SK-N-MC (cell line): ENCODE data around the gene EFS.

Experiments
- EZH2 ChIP-seq: fragments of 200-600 bp; sonication (generic); IDR thresholded peaks from one replicate; pipeline ENCODE4 v1.6.1; 2017; ENCODE audit warnings: antibody characterized with exemption
- FOXP2 ChIP-seq: optimal IDR thresholded peaks from 2 replicates; pipeline ENCODE3; 2011; ENCODE audit warnings: mild to moderate bottlenecking, moderate library complexity; ENCODE audit not compliant: insufficient read depth; ENCODE audit errors: extremely low read length, control extremely low read depth
- POLR2AphosphoS5 ChIP-seq: IDR thresholded peaks from 2 replicates; pipeline ENCODE4 v1.6.1; 2012; ENCODE audit warnings: mild to moderate bottlenecking, low read depth, low read length, borderline replicate concordance

DNA sequence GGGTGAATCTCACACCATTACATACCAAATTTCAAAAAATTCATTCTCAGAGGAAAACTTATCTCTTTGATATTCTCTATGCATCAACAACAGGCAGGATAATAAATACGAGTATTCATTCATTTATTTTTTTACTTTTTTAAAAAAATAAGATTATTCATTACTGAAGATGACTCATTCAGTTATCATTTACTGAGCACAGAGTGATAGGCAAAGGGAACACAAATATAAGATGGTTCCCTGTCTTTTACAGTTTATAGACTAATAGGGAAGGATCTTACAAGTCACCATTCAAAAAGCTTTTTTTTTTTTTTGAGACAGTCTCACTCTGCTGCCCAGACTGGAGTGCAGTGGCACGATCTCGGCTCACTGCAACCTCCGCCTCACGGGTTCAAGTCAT is 48.7 kb downstream of the EFS start:
- TF ChIP-seq EZH2 (no peak), POLR2AphosphoS5 (no peak), FOXP2 (no peak)
